ENCODE measurements around the gene CILP.
A peak's percentile ranks its signal among the peaks of the same experiment; 100 is the strongest.

The CILP gene

GRCh38 chr15:65223996-65224395, 12.7 kb upstream of the CILP start:
- DNase-seq, result no peak

DNA sequence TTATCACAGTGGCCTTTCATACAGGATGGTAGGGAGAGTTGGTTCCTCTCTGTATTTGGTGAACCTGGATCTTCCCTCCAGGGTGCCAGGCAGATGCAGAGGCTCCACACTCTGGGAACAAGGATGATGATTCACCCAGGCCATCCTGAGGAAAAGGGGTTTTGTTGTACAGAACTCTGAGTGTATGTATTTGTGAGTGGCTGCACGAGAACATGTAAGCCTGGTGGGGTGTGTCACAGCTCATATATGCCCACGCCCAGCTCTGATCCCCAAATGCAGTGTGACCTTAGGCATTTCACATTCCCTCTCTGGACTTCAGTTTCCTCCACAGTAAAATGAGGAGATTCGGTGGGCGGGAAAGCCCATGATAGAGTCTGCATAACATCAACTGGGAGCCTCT, 11.6 kb upstream of the CILP start:
- DNase-seq, result no peak

GRCh38 chr15:65221697-65222096, 10.4 kb upstream of the CILP start:
- DNase-seq, result no peak

GRCh38 chr15:65219137-65219536, 7.9 kb upstream of the CILP start:
- no peak for DNase-seq

DNA sequence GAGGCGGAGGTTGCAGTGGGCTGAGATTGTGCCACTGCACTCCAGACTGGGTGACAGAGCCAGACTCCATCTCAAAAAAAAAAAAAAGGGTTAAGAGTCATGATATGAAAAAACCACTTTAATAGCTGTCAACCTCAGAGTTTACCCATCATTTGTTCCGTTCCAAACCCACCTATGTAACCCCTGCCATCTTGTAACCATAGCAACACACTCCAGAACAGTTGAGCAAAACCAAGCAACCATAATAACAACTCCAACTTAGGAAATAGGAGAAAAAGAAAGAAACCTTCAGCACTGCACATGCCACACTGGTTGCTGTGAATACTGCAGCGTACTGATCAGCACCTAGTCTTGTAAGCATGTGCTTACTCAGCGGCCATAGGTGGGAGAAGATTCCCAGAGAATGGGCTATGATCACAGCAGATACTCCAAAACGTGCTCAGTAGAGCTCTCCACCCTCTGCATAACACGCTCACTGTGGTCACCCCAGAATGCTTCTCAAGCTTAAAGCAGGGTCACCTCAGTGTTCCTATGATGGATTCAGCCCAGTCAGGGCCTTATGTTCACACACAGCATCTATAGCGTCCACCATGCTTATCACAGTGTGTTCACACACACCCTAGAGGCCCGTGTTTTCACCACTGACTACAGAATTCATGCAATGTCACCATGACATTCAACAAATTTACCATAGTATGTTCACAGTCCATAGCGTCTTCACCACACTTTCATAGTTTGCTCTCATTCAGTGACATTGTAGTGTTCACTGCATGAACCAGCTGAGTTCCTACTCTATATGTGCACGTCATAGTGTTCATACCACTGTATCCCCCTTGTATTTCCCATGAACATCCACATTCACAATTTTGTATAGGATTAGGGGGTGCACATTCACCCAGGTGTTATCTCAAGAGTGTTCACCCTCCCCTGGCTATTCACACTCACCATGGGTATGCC, 6.5 kb upstream of the CILP start:
- no peak for DNase-seq

DNA sequence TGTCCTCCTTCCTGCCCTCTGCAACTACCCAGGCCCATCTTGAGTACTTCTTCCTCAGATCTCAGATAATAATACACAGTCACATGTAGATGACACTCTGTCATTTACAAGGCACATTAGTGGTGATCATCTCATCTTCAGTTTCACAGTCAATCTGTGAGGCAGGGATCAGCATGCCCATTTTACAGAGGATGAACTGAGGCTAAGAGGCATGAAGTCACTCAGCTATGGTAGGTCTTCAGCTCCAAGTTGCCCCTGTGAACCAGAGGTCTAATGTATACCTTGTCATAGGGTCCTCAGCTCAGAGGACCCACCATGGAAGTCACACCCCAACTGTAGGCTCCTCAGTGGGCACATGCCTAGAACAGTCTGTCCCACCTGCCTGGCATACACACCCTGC, 4.2 kb upstream of the CILP start:
- no peak for DNase-seq

GRCh38 chr15:65214010-65214409, 2.7 kb upstream of the CILP start:
- no peak for DNase-seq

GRCh38 chr15:65213241-65213640, 2.0 kb upstream of the CILP start:
- DNase-seq, result no peak

- no peak for DNase-seq
Observed at GRCh38 chr15:65212097-65212496, 824 bp upstream of the CILP start.

- peak; percentile 36 for DNase-seq
Observed at GRCh38 chr15:65211482-65211982, 259 bp upstream of the CILP start.

DNA sequence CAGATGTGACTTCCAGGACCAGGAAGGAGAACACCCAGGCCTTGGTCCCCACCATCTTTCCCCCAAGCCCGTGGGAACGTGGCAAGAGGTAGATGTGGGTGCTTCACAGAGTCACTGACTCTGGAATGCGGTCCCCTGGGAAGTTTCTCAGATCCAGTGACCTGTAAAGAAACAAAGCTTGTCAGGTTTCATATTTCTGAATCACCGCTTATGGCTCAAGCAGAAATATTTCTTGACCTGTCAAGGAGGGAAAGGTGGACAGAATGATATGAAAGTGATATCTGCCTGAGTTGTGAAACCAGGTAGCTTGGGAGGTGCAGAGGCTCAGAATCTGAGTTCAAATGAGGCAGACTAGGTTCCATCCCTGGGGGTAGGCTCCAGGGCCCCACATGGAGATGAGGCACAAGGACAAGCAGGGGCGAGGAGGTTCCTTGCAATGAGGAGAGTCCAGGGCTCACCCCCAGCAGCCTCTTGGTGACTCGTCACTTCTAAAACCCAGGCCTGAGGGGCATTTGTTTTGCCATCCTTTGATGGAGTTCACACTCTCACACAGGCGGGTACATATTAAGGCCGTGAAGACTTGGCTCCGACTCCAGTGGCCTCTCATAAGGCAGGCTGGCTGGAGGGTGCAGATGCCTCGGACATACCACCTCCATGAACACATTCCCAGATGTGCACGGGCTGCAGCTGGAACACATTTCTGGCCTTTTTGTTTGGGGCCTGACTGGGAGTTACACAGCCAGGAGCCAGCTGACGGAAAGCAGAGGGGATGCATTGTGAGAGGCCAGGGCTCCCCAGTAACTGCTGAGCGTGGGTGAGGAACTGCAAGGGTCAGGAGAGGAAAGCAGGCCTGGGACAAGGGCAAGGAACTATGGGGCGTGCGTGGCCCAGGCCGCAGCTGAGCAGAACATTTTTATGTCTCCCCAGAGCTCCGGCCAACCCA, 1.3 kb downstream of the CILP start:
- no peak for DNase-seq

DNA sequence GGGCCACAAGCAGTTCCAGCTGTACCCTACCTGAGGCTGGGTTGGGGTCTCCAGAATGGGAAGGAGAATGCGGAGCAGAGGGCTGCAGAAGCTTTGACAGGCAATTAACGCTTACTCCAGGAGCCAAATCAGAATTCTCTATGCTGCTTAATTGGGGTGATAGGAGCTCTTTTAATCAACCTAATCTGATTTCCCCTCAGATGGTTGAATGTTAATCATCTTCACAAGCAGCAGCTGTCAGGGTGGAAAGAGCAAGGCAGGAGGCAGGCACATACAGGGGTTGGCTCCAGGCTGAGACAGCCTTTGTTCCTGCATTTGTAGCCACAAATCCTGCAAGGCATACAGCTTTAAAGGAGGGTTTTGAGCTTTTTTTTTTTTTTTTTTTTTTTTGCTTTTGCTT, 2.6 kb downstream of the CILP start:
- DNase-seq, result no peak

DNA sequence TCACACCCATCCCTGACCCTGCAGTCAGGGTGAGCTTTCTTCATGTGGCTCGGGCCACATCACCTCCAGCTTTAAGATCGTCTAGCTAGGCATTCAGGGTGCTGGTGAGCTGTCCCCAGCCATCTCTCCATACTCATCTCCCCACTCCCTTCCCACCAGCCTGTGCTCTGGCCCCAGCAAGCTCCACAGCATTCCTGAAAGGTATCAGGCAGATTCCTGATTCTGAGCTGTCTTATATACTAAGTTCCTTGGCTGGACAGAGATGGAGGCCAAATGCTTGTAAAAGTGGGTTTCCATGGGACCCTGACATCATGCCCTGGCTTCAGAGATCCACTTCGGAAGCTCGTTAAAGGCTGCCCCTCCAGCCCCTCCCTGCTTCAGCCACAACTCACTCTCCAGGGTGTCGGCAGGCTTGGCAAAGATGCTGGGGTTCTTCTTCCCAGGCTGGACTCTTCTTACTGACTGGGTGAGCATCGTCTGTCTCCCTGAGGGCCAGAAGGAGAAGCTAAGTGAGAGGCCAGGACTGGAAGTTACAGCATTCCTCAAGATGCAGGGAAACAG, 3.9 kb downstream of the CILP start:
- DNase-seq, result no peak

DNA sequence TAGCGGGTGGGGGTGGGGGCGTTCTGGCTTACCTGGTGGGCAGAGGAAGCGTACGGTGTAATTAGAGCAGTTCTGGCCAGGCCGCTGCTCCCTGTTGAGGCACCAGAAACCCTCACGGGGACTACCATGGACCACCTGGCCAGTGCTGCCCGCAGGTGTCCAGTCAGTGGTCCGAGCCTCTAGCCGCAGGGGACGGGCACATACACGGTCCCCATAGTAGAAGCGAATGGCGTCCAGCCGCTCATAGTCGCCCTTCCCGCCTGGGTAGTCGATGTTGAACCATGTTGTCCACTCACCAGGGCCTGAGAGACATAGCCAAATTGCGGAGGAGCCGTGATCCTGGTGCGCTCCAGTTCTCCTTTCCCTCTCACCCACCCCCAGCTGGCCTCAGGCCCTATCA, 4.5 kb downstream of the CILP start:
- no peak for DNase-seq

DNA sequence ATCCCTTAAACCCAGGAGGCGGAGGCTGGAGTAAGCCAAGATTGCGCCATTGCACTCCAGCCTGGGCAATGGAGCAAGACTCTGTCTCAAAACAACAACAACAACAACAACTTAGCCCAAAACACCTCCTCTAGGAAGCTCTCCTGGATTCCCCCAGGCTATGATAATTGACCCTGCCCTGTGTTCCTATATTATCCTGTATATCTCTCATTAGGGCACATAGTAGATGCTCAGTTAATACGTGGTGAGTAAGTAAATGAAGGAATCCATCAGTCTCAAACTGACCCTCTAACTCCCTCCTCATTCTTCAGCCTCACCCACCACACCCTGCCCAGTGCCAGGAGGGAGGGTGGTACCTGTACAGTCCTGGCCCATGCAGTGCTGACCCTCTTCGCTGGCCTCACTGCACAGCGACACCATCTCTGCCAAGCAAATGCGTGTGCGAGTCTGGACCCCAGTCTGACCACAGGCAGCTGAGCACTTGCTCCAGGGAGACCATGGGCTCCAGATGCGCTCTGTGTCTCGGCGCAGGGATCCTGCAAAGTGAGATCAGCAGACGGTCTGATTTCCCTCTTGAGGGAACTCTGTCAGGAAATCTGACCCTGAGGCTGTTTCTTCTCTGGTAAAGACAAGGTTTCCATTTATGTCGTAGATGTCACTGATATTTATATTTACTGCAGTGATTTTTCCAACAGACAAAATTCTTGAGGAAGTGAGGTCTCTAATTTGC, 6.2 kb downstream of the CILP start:
- no peak for DNase-seq

DNA sequence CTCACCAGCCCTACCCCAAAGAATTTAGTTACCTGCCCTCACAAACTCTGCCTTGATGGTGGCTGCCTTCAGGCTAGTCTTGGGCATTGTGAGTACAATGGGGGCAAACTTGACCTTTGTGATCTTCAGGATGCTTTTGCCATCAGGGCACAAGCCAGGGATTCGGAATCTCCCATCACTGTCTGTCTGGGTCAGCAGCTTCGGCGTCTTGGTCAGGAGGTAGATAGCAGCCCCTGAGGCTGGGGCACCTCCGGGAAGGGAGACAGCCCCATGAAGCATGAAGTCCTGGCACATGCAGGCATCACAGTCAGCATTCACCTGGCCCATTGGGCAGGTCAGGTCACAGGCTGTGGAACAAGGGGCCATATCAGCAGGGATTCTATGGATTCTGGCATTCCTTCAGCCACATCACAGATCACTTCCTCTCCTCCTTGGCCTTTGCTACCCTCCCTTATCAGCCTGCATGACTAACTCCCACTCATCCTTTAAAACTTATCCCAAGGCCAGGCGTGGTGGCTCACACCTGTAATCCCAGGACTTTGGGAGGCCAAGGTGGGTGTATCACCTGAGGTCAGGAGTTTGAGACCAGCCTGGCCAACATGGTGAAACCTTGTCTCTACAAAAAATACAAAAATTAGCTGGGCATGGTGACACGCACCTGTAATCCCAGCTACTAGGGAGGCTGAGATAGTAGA, 6.9 kb downstream of the CILP start:
- no peak for DNase-seq

DNA sequence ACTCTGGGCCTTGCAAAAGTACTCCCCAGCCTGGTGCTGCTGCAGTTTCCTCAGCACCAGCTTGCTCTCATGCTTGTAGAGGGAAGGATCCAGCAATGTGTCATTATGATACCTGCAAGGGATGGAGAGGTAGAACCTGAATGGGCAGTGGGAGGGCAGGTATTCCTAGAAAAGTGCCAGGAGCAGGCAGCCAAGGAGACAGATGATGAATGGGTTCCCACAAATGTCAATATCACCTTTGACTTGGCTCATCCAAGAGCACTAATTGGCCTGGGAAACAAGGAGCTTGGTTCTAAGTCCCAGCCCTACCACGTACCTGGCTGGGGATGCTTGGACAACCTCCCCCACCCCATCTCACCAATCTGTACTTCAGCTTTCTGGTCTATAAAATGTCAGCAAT, 9.4 kb downstream of the CILP start:
- DNase-seq, result no peak

- DNase-seq, result no peak
Observed at GRCh38 chr15:65198571-65198970, 12.7 kb downstream of the CILP start.

DNA sequence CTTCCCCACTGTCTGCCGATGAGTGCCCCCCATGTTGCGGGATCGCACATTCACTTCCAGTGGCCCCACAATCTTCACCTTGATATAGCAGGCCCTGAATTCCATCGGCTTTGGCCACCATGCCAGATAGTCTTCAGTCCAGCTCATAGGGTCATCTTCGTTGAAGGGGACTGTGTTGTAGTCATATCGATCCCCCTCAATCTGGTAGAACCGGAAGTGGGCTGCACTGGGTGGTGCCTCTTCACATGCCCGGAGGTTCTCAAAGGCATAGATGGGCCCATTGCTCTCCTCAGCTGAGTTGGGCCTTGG, 14.0 kb downstream of the CILP start:
- DNase-seq, result no peak

GRCh38 chr15:65196637-65197336, 14.5 kb downstream of the CILP start:
- DNase-seq, result no peak

- no peak for DNase-seq
Observed at GRCh38 chr15:65195548-65195923, 15.7 kb downstream of the CILP start.

Data from fibroblast of skin of right quadriceps (primary cell).